GM12892 (cell line): Measurements from ENCODE around the gene C9orf57.

Experiments
- POLR2A ChIP-seq: IDR thresholded peaks from 2 replicates; pipeline ENCODE4 v1.6.1; 2011; ENCODE audit warnings: low read depth, low read length, control low read depth
- POLR2AphosphoS5 ChIP-seq: IDR thresholded peaks from 2 replicates; pipeline ENCODE4 v1.6.1; 2011; ENCODE audit warnings: low read depth, low read length, control low read depth
- TAF1 ChIP-seq: IDR thresholded peaks from 2 replicates; pipeline ENCODE4 v1.6.1; 2011; ENCODE audit warnings: low read depth, mild to moderate bottlenecking, control low read depth, low read length, borderline replicate concordance

- no peak for TF ChIP-seq TAF1
- no peak for TF ChIP-seq POLR2AphosphoS5
- TF ChIP-seq POLR2A, result no peak
Observed at GRCh38 chr9:72065076-72065475, 4.7 kb upstream of the C9orf57 start.
